Progenitor cell of endocrine pancreas (in vitro differentiated cells): Measurements from ENCODE around the gene MARCHF3. TPM values are rescaled to one million over a fixed set of nuclear protein-coding genes. Genes with fewer than 3 reads are reported as not detected.

Experiments
- DNase-seq: peaks from one replicate; pipeline ENCODE4 v3.0.0; 2021; ENCODE audit warnings: low spot score; ENCODE audit not compliant: unreplicated experiment
- H3K27ac Mint-ChIP-seq: 2 replicates; pipeline ENCODE4 v1.8.0; 2021; ENCODE audit warnings: mild to moderate bottlenecking, moderate library complexity, mixed read lengths
- H3K27me3 Mint-ChIP-seq: 2 replicates; pipeline ENCODE4 v1.8.0; 2021; ENCODE audit warnings: mixed read lengths
- H3K36me3 Mint-ChIP-seq: 2 replicates; pipeline ENCODE4 v1.8.0; 2022; ENCODE audit warnings: mixed read lengths; ENCODE audit not compliant: insufficient read depth
- H3K4me1 Mint-ChIP-seq: 2 replicates; pipeline ENCODE4 v1.8.0; 2021; ENCODE audit warnings: low read depth, mixed read lengths
- H3K4me3 Mint-ChIP-seq: 2 replicates; pipeline ENCODE4 v1.8.0; 2021; ENCODE audit warnings: low read depth, mild to moderate bottlenecking, moderate library complexity, mixed read lengths
- H3K9me3 Mint-ChIP-seq: 2 replicates; pipeline ENCODE4 v1.8.0; 2021; ENCODE audit warnings: low read depth, mixed read lengths
- CTCF ChIP-seq: fragments of 200-600 bp; sonication (generic); IDR thresholded peaks from one replicate; pipeline ENCODE4 v1.5.0; 2021; ENCODE audit warnings: antibody characterized with exemption, mild to moderate bottlenecking; ENCODE audit not compliant: unreplicated experiment
- total RNA-seq: library from RNA; stranded (reverse); gene quantifications from 2 replicates; pipeline ENCODE4 v1.2.1, GENCODE V29; 2021

MARCHF3 gene
- total RNA-seq, 1 donor from 2014 or later, result 11.6 TPM

- DNase-seq, result no peak
- Mint-ChIP-seq H3K27ac (no peak overlapping the region), H3K27me3 (no peaks in the 10 kb centered on the region), H3K4me1 (peaks cover 2% of the 10 kb centered on the region), H3K4me3 (no peak overlapping the region), H3K9me3 (no peaks in the 10 kb centered on the region), H3K36me3 (no peaks in the 10 kb centered on the region)
- TF ChIP-seq CTCF, result no peak
Observed at GRCh38 chr5:126976520-126977172, 53.7 kb downstream of the MARCHF3 start.

DNA sequence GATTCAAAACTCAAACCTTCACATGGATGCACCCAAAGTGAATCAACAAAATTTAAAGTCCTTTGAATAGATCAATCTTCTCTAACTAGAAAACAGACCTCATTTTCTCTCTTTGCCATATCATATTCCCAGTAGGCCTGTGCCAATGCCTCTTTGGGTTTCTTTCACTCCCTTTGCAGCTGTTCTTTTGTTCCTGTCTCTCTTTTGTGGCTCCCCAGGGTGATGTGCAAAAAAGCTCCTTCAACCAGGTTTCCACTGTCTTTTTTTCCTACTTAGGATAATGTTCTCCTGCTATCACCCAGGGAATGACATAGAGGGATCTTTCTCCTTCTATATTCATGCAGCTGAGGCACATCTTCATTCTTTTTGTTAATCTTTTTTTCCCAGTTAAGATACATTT is 54.6 kb downstream of the MARCHF3 start:
- Mint-ChIP-seq H3K4me1 (peaks cover 2% of the 10 kb centered on the region), H3K4me3 (no peak overlapping the region), H3K36me3 (no peaks in the 10 kb centered on the region), H3K9me3 (no peaks in the 10 kb centered on the region), H3K27me3 (no peaks in the 10 kb centered on the region), H3K27ac (no peak overlapping the region)
- DNase-seq, result no peak
- TF ChIP-seq CTCF, result no peak

- Mint-ChIP-seq H3K9me3 (no peaks in the 10 kb centered on the region), H3K4me3 (no peak overlapping the region), H3K4me1 (no peaks in the 10 kb centered on the region), H3K27me3 (no peaks in the 10 kb centered on the region), H3K27ac (no peak overlapping the region), H3K36me3 (no peaks in the 10 kb centered on the region)
- TF ChIP-seq CTCF, result no peak
- no peak for DNase-seq
Observed at GRCh38 chr5:126973193-126973592, 57.2 kb downstream of the MARCHF3 start.

GRCh38 chr5:126972062-126972895 is 58.1 kb downstream of the MARCHF3 start:
- H3K27me3 Mint-ChIP-seq, result no peaks in the 10 kb centered on the region
- no peak overlapping the region for H3K27ac Mint-ChIP-seq
- no peaks in the 10 kb centered on the region for H3K4me1 Mint-ChIP-seq
- H3K4me3 Mint-ChIP-seq, result no peak overlapping the region
- H3K9me3 Mint-ChIP-seq, result peaks cover 3% of the 10 kb centered on the region
- TF ChIP-seq CTCF, result no peak
- no peak for DNase-seq
- no peaks in the 10 kb centered on the region for H3K36me3 Mint-ChIP-seq

- no peak for TF ChIP-seq CTCF
- H3K9me3 Mint-ChIP-seq, result peaks cover 3% of the 10 kb centered on the region
- no peak overlapping the region for H3K4me3 Mint-ChIP-seq
- H3K27me3 Mint-ChIP-seq, result no peaks in the 10 kb centered on the region
- H3K36me3 Mint-ChIP-seq, result no peaks in the 10 kb centered on the region
- DNase-seq, result no peak
- H3K27ac Mint-ChIP-seq, result no peak overlapping the region
- H3K4me1 Mint-ChIP-seq, result no peaks in the 10 kb centered on the region
Observed at GRCh38 chr5:126971455-126972031, 58.8 kb downstream of the MARCHF3 start.
